ENCODE data around the gene ZC3H10. TPM values are rescaled to one million over a fixed set of nuclear protein-coding genes. Genes with fewer than 3 reads are reported as not detected.

The ZC3H10 gene
- total RNA-seq, 1 donor from 2014 or later: 19.3 TPM

GRCh38 chr12:56118688-56119357 lies 757 bp downstream of the ZC3H10 start:
- no peak for DNase-seq (ENCODE audit: low read depth, low spot score)
- Mint-ChIP-seq H3K4me1 (peaks cover 31% of the 10 kb centered on the region), H3K4me3 (peak overlapping the region; percentile 97), H3K27ac (ENCODE audit: unreplicated experiment) (peak overlapping the region; percentile 94), H3K9me3 (no peaks in the 10 kb centered on the region), H3K27me3 (ENCODE audit: low read depth) (peaks cover 11% of the 10 kb centered on the region), H3K36me3 (ENCODE audit: low read depth) (peaks cover 14% of the 10 kb centered on the region)
- no peak for TF ChIP-seq CTCF (conservative IDR thresholded peaks at IDR 0.05)

- peak; percentile 50 for DNase-seq (ENCODE audit: low read depth, low spot score)
- Mint-ChIP-seq H3K4me3 (peak overlapping the region; percentile 97), H3K4me1 (peaks cover 31% of the 10 kb centered on the region), H3K27ac (ENCODE audit: unreplicated experiment) (peak overlapping the region; percentile 76), H3K27me3 (ENCODE audit: low read depth) (peaks cover 11% of the 10 kb centered on the region), H3K9me3 (no peaks in the 10 kb centered on the region), H3K36me3 (ENCODE audit: low read depth) (peaks cover 10% of the 10 kb centered on the region)
- peak; percentile 80 for TF ChIP-seq CTCF (conservative IDR thresholded peaks at IDR 0.05)
Observed at GRCh38 chr12:56119361-56119796, 1.3 kb downstream of the ZC3H10 start.

- no peak for TF ChIP-seq CTCF (conservative IDR thresholded peaks at IDR 0.05)
- Mint-ChIP-seq H3K27me3 (ENCODE audit: low read depth) (peaks cover 11% of the 10 kb centered on the region), H3K4me3 (peak overlapping the region; percentile 52), H3K27ac (ENCODE audit: unreplicated experiment) (no peak overlapping the region), H3K9me3 (no peaks in the 10 kb centered on the region), H3K36me3 (ENCODE audit: low read depth) (peaks cover 10% of the 10 kb centered on the region), H3K4me1 (peaks cover 27% of the 10 kb centered on the region)
- no peak for DNase-seq (ENCODE audit: low read depth, low spot score)
Observed at GRCh38 chr12:56120158-56120846, 2.2 kb downstream of the ZC3H10 start.

GRCh38 chr12:56121204-56121870 lies 3.3 kb downstream of the ZC3H10 start:
- H3K9me3 Mint-ChIP-seq: no peaks in the 10 kb centered on the region
- H3K4me3 Mint-ChIP-seq: peak overlapping the region; percentile 32
- no peak for DNase-seq (ENCODE audit: low read depth, low spot score)
- H3K36me3 Mint-ChIP-seq (ENCODE audit: low read depth): peaks cover 10% of the 10 kb centered on the region
- TF ChIP-seq CTCF (conservative IDR thresholded peaks at IDR 0.05): no peak
- no peak overlapping the region for H3K27ac Mint-ChIP-seq (ENCODE audit: unreplicated experiment)
- peaks cover 11% of the 10 kb centered on the region for H3K27me3 Mint-ChIP-seq (ENCODE audit: low read depth)
- H3K4me1 Mint-ChIP-seq: peaks cover 28% of the 10 kb centered on the region

GRCh38 chr12:56122637-56123036 lies 4.6 kb downstream of the ZC3H10 start:
- H3K27me3 Mint-ChIP-seq (ENCODE audit: low read depth): peaks cover 7% of the 10 kb centered on the region
- peaks cover 35% of the 10 kb centered on the region for H3K4me1 Mint-ChIP-seq
- H3K36me3 Mint-ChIP-seq (ENCODE audit: low read depth): peaks cover 3% of the 10 kb centered on the region
- H3K9me3 Mint-ChIP-seq: no peaks in the 10 kb centered on the region
- peak overlapping the region; percentile 31 for H3K4me3 Mint-ChIP-seq
- DNase-seq (ENCODE audit: low read depth, low spot score): no peak
- TF ChIP-seq CTCF (conservative IDR thresholded peaks at IDR 0.05): no peak
- H3K27ac Mint-ChIP-seq (ENCODE audit: unreplicated experiment): no peak overlapping the region
